Endothelial cell of umbilical vein (primary cell): ENCODE results near the gene STK10. TPM values are rescaled to one million over a fixed set of nuclear protein-coding genes. Genes with fewer than 3 reads are reported as not detected.

Experiments used
- BruUV-seq: library from RNA; stranded (reverse); fragments of 400-500 nt; replicated peaks from 2 replicates; lab custom pipeline; 2021; lab: Mats Ljungman, UMichigan
- CTCF ChIA-PET: fragments of 300-600, 350-600 bp; sonication (Branson Sonifier 250); formaldehyde crosslinking; loops from one replicate; lab custom pipeline; 2021; ENCODE audit warnings: antibody characterized with exemption, inconsistent platforms; lab: Charles Lee
- POLR2A ChIA-PET: fragments of 300-600, 350-600 bp; sonication (Branson Sonifier 250); formaldehyde crosslinking; loops from one replicate; lab custom pipeline; 2021; ENCODE audit warnings: antibody characterized with exemption, inconsistent platforms; lab: Charles Lee
- DNase-seq: peaks from one replicate; pipeline ENCODE4 v3.0.0-alpha.2; 2011; ENCODE audit warnings: low read depth, low spot score
- FAIRE-seq: peaks from 2 replicates; lab custom pipeline; 2011; peaks lifted over from hg19 to GRCh38; lab: Jason Lieb, UNC
- H2AFZ ChIP-seq: 2 replicates; pipeline ENCODE4 v1.6.0; 2012; ENCODE audit warnings: low read depth, low read length, control low read depth, inconsistent platforms
- H3K27ac ChIP-seq: 2 replicates; pipeline ENCODE4 v1.5.1; 2011; ENCODE audit warnings: low read depth, mild to moderate bottlenecking, control low read depth, low read length, moderate library complexity; ENCODE audit not compliant: insufficient read depth
- H3K27me3 ChIP-seq, 2 experiments: 2 replicates each; pipeline versions ENCODE4 v1.6.0 to v1.6.1; 2011; ENCODE audit warnings: low read length in 2 of 2, mixed read lengths in 1 of 2; ENCODE audit not compliant: control insufficient read depth in 2 of 2, insufficient read depth in 2 of 2
- H3K36me3 ChIP-seq, 2 experiments: 2 replicates in 1 of 2; 3 replicates in 1 of 2; pipeline ENCODE4 v1.5.1; 2011; ENCODE audit warnings: low read length in 2 of 2, mild to moderate bottlenecking in 1 of 2, moderate library complexity in 1 of 2; ENCODE audit not compliant: control insufficient read depth in 2 of 2, insufficient read depth in 2 of 2; ENCODE audit errors: extremely low read depth in 1 of 2
- H3K4me1 ChIP-seq: 3 replicates; pipeline ENCODE4 v1.5.1; 2011; ENCODE audit warnings: mild to moderate bottlenecking, low read length; ENCODE audit not compliant: control insufficient read depth, insufficient read depth; ENCODE audit errors: extremely low read depth
- H3K4me2 ChIP-seq: 2 replicates; pipeline ENCODE4 v1.6.1; 2011; ENCODE audit warnings: low read length, control low read depth, mixed read lengths; ENCODE audit not compliant: insufficient read depth
- H3K4me3 ChIP-seq, 3 experiments: fragments of 200-600 bp in 1 of 3; sonication (generic), shearing (Covaris generic) in 1 of 3; replicated peaks in 1 of 3; 2 replicates each; pipeline ENCODE4 v1.5.1; 2011 to 2016; ENCODE audit warnings: control low read depth in 3 of 3, low read length in 3 of 3, mild to moderate bottlenecking in 2 of 3, inconsistent platforms in 1 of 3, low read depth in 1 of 3, moderate library complexity in 1 of 3; ENCODE audit not compliant: insufficient read depth in 1 of 3
- H3K79me2 ChIP-seq: 2 replicates; pipeline ENCODE4 v1.6.0; 2012; ENCODE audit warnings: low read length, inconsistent platforms; ENCODE audit not compliant: control insufficient read depth, insufficient read depth
- H3K9ac ChIP-seq: replicated peaks from 2 replicates; pipeline ENCODE3; 2011; ENCODE audit warnings: low read length, control low read depth; ENCODE audit not compliant: insufficient read depth; ENCODE audit errors: extremely low read depth
- H3K9me1 ChIP-seq: replicated peaks from 3 replicates; pipeline ENCODE4 v1.6.0; 2011; ENCODE audit warnings: mild to moderate bottlenecking, low read length; ENCODE audit not compliant: control insufficient read depth, insufficient read depth; ENCODE audit errors: extremely low read depth
- H3K9me3 ChIP-seq: replicated peaks from 2 replicates; pipeline ENCODE4 v1.5.1; 2012; ENCODE audit warnings: low read length, inconsistent platforms; ENCODE audit not compliant: control insufficient read depth, insufficient read depth
- H4K20me1 ChIP-seq: replicated peaks from 2 replicates; pipeline ENCODE3; 2011; ENCODE audit warnings: mild to moderate bottlenecking, low read length; ENCODE audit not compliant: control insufficient read depth, insufficient read depth; ENCODE audit errors: extremely low read depth
- CTCF ChIP-seq, 2 donors: IDR thresholded peaks; 1 replicate in 1 of 2; 2 replicates in 1 of 2; pipeline ENCODE4 v1.5.1; 2011; ENCODE audit warnings: low read length in 2 of 2, mild to moderate bottlenecking in 2 of 2, moderate library complexity in 2 of 2, control low read depth in 1 of 2, inconsistent platforms in 1 of 2, low read depth in 1 of 2; ENCODE audit not compliant: insufficient read depth in 1 of 2; ENCODE audit errors: extremely low read depth in 1 of 2
- EZH2 ChIP-seq: IDR thresholded peaks from 2 replicates; pipeline ENCODE4 v1.6.1; 2012; ENCODE audit warnings: borderline replicate concordance, low read depth, mild to moderate bottlenecking, moderate library complexity, low read length, inconsistent platforms; ENCODE audit not compliant: severe bottlenecking
- FOS ChIP-seq: IDR thresholded peaks from 2 replicates; pipeline ENCODE4 v1.6.1; 2011; ENCODE audit warnings: mild to moderate bottlenecking, low read length, moderate library complexity, borderline replicate concordance; ENCODE audit not compliant: insufficient read depth
- GATA2 ChIP-seq: IDR thresholded peaks from 2 replicates; pipeline ENCODE4 v1.7.0; 2011; ENCODE audit warnings: low read depth, mild to moderate bottlenecking, moderate library complexity, mixed read lengths, low read length; ENCODE audit not compliant: insufficient read length, insufficient read depth
- JUN ChIP-seq: IDR thresholded peaks from 2 replicates; pipeline ENCODE4 v1.6.1; 2011; ENCODE audit warnings: borderline replicate concordance, low read depth; ENCODE audit not compliant: insufficient read length, insufficient read depth
- MAX ChIP-seq: IDR thresholded peaks from 2 replicates; pipeline ENCODE4 v1.6.1; 2011; ENCODE audit not compliant: insufficient read depth, insufficient read length
- MYC ChIP-seq: IDR thresholded peaks from one replicate; pipeline ENCODE4 v1.6.1; 2011; ENCODE audit warnings: mild to moderate bottlenecking, low read depth, low read length
- POLR2A ChIP-seq: IDR thresholded peaks from 2 replicates; pipeline ENCODE4 v1.6.1; 2012; ENCODE audit warnings: low read depth, mild to moderate bottlenecking, control low read depth, low read length
- POLR2AphosphoS5 ChIP-seq: IDR thresholded peaks from 2 replicates; pipeline ENCODE4 v1.6.1; 2012; ENCODE audit warnings: low read depth, mild to moderate bottlenecking, control low read depth, low read length, moderate library complexity; ENCODE audit not compliant: insufficient read depth
- dilution Hi-C: fragments of 300-500 bp; cut with MboI; formaldehyde crosslinking; loops from one replicate; pipeline ENCODE4 v1.15.0; 2019; ENCODE audit warnings: low sequenced_read_pairs; ENCODE audit not compliant: extremely low pct_ligation_motif_present
- intact Hi-C: fragments of 100-400 bp; cut with micrococcal nuclease; formaldehyde crosslinking; loops from one replicate; pipeline ENCODE4 v1.10.0; 2022
- polyA plus RNA-seq, 4 experiments: library from polyadenylated mRNA; depleted of rRNA in 3 of 4; stranded (reverse) in 3 of 4; unstranded in 1 of 4; fragments of >200 nt; gene quantifications; 2 replicates each; pipeline versions ENCODE4 v1.2.1 to v1.2.3, GENCODE V29; 2011 to 2012; ENCODE audit warnings: missing spikeins in 1 of 4
- total RNA-seq: library from RNA; stranded (reverse); gene quantifications from 2 replicates; pipeline ENCODE4 v1.2.3, GENCODE V29; 2021

STK10 gene
- total and polyA plus RNA-seq, 2 donors (not counting 3 experiments of a cell fraction or from before 2014, with no cell fraction given): 16.9 to 47.2 TPM

DNA sequence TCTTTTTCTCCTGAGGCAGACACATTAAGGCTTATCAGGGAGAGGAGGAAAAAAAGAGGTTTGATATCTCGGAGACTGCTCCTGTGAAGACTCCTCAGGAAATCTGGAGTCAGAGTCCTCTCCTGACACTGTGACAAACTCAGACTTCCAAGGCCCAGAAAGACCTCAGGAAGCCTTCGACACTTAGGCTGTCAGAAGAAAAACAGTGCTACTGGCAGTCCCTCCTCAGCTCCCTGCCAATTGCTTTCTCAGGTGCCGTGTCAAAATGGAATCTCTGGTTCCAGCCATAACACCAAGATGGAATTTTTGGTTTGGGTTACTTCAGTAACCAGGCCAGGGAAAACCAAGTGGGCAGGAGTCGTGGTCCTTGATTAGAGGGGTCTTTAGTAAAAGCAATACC lies 4.1 kb downstream of the STK10 start:
- Histone ChIP-seq H3K9ac (no peak overlapping the region), H3K9me3 (no peaks in the 10 kb centered on the region), H3K79me2 (peaks cover 19% of the 10 kb centered on the region), H2AFZ (no peak overlapping the region), H3K27me3 (no peaks in the 10 kb centered on the region), H3K4me3 (no peak overlapping the region), H3K4me2 (no peak overlapping the region), H3K27ac (no peak overlapping the region), H3K4me1 (peaks cover 29% of the 10 kb centered on the region), H4K20me1 (no peaks in the 10 kb centered on the region), H3K9me1 (no peaks in the 10 kb centered on the region), H3K36me3 (no peaks in the 10 kb centered on the region)
- TF ChIP-seq JUN (no peak), POLR2AphosphoS5 (no peak), FOS (no peak), MYC (no peak), CTCF (IDR thresholded peaks at IDR 0.05; ENCODE audit: extremely low read depth in 1 of 2, insufficient read depth in 1 of 2, low read depth in 1 of 2, low read length in 2 of 2) (no peak), GATA2 (no peak), POLR2A (no peak), EZH2 (no peak), MAX (no peak)
- intact Hi-C loops (no loop called here), dilution Hi-C loops (no loop called here)
- ChIA-PET CTCF (interaction anchor here (1.1 kb wide), 1 partner anchor 125 kb away, joined by 3 read pairs; no protein-coding TSS in a partner anchor), POLR2A (no interaction called here)
- DNase-seq (no peak), FAIRE-seq (no peak)
- no TSS peak for BruUV-seq
